NK-92 treated with Interleukin-12 subunit alpha and Interleukin-12 subunit beta, amount 100 ng/mL, for 24 hours (cell line): ENCODE measurements around the gene ZNF609.

Source experiments
- DNase-seq: peaks from one replicate; lab custom pipeline; 2025; lab: John Stamatoyannopoulos, UW

Gene ZNF609

DNA sequence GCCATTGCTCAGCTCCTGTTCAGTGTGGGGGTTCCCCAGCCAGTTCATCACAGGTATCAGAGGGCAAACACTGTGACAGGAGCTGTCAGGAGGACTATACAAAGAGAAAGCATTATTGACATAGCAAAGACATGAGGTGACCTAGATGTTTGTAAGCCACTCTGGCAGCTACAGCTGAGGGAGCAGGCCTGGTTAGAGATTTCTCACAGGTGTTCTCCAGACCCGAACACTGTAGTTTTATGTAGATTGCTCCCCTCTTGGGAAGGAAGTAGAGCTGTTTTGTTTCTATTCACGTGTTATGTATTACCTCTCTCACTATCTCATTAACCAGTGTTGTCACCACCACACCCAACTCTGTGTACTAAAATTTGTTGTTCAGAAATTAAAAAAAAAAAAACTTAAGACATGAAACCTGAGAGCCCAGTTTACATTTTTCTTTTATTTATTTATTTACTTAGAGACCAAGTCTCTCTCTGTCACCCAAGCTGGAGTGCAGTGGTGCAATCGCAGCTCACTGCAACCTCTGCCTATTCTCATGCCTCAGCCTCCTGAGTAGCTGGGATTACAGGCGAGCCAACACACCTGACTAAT is 191.3 kb downstream of the ZNF609 start:
- DNase-seq = no peak

DNA sequence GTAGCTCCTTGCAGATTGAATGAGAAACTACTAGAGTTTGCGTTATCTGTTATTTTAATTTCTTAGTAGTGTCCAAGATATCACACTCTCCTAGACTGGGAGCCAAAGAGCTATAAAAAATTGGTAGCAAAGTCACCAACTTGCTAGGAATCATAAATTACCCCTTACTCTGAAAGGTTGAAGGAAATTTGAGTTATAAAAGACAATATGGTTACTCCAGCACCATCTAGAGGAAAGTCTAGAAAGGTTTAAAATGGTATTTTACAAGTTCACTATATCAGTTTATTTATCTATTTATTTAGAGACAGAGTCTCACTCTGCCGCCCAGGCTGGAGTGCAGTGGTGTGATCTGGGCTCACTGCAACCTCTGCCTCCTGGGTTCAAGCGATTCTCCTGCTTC is 193.4 kb downstream of the ZNF609 start:
- DNase-seq = no peak

DNA sequence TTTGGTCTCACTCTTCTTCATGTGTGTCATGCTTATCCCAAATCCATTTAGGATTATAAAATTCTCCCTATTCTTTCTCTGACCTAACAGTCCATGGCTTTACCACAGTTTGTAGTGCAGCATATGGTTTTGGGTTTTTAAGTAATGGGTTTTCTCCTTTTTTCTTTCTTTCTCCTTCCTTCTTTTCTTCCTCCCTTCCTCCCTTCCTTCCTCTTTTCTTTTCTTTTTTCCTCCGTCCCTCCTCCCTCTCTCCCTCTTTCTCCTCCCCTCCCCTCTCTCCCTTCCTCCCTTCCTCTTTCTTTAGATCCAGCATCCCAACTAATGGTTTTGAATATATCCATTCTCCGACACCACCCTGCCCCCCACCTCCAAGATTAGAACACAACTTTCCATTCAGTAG is 196.1 kb downstream of the ZNF609 start:
- DNase-seq = no peak

DNA sequence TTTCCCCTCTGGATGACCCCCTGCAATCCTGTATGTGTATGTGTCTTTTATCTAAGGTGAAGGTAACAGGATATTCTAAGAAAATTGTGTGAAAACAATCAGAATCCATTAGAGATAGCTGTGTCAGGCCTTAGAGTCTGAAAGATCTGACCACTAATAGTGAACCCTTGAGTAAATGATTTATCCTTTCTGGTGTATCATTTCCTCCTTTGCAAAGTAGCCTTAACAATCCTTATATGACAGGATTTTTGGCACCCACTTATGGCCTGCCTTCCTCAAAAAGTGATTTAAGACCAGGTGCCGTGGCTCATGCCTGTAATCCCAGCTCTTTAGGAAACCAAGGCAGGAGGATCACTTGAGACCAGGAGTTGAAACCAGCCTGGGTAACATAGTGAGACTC is 204.8 kb downstream of the ZNF609 start:
- no peak for DNase-seq

DNA sequence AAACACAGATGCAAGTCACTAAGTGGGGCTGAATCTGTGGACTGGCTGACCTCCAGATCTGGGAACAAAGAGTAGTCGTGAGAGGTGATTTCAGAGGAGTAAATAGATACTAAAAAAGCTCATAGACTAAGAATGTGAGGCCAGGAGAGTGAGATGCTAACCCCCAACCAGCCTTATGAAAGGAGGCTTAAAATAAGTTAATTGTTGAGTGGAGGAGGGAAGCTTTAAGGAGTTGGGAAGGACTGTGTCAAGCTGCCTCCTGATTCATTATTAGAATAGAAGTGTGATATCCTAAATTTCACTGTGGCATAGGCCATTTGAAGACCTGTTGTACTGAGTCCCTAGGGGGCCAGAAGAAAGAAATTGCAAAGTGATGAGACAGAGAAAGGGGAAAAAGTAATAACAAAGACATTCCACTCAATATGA is 207.4 kb downstream of the ZNF609 start:
- DNase-seq = no peak

DNA sequence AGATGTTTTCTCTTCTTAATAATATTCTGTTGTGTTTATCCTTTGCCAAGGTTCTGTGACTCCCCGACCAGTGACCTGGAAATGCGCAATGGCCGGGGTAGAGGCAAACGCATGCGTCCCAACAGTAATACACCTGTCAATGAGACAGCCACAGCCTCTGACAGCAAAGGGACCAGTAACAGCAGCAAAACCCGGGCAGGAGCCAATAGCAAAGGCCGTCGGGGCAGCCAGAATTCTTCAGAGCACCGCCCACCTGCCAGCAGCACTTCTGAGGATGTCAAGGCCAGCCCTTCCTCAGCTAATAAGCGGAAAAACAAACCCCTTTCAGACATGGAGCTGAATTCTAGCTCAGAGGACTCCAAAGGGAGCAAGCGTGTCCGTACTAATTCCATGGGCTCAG is 213.5 kb downstream of the ZNF609 start:
- DNase-seq = no peak

DNA sequence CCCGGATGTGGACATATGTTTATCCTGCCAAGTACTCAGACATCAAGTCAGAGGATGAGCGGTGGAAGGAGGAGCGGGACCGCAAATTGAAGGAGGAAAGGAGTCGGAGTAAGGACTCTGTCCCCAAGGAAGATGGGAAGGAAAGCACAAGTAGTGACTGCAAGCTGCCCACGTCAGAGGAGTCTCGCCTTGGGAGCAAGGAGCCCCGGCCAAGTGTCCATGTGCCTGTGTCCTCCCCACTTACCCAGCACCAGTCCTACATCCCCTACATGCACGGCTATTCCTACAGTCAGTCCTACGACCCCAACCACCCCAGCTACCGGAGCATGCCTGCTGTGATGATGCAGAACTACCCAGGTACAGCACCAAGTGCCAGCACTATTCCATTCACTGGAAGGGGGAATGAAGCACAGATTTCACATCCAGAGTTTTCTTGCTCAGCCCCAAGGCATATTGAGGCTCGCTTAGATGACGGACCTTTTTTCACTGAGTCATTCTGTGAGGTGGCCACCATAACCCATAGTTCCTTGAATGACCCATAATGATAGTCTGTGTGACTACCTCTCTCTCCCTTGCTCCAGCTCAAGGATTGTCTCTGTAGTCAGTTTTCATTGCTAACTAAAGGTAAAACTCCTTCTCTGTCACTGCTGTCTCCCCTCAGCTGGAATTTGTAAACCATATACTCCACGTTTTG is 217.9 kb downstream of the ZNF609 start:
- DNase-seq = no peak

DNA sequence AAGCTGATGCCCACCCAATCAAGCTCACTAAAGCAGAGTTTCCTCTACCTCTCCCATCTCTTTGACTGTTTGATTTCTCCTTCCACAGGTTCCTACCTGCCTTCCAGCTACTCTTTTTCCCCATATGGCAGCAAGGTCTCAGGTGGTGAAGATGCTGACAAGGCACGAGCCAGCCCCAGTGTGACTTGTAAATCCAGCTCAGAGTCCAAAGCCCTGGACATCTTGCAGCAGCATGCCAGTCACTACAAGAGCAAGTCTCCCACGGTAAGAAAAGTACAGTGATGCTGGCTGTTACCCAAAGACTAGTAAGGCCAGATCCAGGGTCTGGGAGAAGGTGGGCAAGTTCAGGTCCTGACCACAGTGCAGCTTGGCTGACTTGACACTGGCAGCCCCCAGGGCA is 219.7 kb downstream of the ZNF609 start:
- no peak for DNase-seq

DNA sequence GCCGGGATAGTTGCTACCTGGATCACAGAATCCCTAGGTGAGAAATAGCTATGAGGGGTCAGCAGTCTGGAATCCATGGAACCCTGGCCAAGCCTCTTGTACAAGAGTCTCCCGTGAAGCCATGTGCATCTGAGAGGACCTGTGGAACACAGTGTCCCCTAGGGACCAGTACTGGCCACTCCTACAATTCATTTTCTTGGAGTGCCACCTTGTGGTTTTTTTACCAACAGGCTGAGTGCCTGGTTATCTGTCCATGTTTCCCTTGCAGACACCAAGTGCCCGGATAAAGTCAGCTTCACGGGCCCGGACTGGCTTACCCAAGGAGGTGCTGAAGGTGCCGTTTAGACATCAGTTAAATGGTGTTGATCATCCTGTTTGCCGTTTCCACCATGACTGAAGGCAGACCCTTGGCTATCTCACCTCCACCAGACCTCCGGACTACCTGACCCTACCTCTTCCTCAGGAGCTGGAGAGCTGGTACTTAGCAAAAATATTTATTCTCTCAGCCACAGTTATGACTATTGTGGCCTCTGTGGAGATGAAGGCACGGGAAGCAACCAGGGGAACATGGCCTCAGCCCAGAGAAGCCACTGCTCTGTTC is 221.1 kb downstream of the ZNF609 start:
- no peak for DNase-seq

DNA sequence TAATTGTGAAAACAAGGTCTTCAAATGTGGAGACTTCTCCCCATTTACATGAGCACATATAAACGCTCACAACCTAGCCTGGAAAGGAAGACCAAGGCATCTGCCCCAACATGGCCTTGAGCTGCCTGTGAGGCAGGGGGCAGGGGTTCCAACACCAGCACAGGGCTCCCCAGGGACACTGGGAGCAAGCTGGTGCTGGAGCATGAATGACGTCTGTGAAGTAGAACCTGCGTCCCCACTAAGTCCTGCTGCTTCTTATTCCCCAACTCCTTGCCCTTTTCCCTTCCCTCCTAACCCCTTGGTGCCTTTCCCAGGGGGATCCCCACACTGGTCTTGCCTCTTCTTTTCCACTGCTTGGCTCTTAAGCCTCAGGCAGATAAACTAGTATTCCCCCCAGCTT is 221.9 kb downstream of the ZNF609 start:
- no peak for DNase-seq

DNA sequence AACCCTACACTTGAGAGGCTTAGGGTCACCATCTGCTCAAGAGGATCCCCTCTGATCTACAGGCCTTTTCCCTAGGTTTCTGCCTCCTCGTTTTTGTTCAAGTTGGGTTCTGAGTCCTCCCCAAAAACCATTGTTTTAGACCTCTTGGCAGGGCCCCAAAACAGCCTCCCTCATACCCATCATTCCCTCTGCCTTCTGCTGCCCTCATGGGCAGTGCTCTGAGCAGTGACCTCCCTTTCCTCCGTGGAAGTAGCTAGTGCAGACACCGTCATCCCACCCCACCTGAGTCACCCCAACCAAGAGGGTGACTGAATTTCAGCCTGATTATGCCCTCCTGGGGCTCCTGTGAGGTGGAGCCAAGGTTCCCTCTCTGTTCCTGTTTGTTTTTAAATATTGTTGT is 223.0 kb downstream of the ZNF609 start:
- DNase-seq = no peak

DNA sequence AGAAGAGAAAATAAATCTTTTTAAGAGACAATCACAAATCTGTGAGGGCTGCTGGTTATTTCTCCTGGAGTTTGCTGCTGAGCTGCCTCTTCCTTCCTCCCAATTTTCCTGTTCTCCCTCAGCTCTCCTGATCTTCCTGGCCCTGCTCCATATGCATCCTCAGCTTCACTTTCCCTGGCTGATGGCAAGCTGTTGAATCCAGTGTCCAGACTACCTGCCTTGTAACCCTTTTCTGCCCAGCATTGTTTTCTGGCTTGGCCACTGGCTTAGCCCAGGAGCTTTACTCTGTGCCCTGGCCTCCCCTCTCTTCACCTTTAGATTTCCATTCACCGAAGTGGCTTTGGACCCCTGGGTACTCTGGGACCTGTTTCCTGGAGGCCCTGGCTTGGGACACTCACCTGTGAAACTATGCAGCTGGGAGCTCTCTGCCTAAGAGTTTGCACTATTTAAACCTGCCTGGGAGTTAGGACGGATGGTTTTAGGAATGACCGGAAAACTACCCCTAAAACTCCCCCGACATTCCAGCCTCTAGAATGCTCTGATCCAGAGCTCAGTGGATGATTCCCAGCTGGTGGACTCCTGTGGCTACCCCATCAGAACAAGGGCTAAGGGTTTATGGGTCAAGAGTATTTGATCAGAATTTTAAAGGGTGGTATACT is 225.0 kb downstream of the ZNF609 start:
- DNase-seq = no peak

DNA sequence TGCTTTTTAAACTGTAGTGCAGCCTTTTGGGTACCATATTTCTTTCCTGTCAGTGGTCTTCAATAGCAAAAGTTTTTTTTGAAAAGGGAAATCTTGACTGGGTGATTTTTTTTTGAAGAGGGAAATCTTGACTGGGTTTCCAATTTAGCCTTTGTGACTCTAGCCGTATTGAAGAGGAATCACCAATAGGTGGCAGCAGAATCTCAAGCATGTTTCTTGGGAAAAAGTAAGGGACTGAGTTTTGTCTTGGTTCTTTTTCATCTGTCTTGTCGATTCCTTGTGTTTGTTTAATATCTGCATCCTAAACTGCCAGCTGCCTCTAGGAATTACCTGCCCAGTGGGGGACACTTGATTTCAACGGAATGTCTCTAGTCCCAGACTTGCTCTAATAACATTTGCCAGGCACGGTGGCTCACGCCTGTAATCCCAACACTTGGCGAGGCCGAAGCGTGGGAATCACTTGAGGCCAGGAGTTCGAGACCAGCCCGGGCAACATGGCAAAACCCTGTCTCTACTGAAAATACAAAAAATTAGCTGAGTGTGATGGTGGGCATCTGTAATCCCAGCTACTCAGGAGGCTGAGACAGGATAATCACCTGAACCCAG is 225.9 kb downstream of the ZNF609 start:
- no peak for DNase-seq

DNA sequence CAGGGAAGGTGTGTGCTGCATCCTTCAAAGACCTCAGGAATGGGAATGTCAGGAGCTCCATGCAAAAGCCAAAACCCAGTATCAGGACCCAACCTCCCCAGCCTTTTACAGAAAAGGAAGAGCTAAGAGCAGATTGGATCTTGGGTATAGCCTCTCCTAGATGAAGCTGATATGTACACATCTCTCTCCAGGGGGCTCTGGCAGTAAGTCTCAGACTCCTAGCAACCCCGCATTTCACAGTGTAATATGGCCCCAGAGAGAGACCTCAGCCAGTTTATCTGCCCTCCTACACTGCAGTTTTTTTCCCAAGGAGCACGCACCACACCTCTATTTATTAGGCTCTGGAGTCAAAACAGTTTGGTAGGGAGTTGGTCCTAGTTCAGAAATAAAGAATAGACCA is 226.8 kb downstream of the ZNF609 start:
- DNase-seq = no peak

DNA sequence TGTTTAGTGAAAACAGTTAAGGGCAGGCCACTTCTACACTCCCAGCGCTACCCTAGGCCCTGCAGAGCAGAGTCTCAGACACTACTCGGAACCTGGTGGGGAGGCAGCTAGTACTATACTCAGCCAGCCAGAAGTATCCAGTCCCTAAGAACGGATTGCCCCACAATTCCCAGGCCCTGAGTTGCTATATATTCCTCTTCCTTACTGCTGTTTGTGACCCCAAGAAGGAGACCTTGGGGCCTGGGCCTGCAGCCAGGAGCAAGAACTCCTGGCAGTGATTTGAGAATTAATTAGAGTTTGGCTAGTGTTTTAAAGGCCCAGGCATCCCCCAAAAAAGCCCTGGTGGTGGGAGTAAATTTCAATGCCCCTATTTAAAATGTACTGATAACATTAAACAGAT is 227.3 kb downstream of the ZNF609 start:
- DNase-seq = no peak

DNA sequence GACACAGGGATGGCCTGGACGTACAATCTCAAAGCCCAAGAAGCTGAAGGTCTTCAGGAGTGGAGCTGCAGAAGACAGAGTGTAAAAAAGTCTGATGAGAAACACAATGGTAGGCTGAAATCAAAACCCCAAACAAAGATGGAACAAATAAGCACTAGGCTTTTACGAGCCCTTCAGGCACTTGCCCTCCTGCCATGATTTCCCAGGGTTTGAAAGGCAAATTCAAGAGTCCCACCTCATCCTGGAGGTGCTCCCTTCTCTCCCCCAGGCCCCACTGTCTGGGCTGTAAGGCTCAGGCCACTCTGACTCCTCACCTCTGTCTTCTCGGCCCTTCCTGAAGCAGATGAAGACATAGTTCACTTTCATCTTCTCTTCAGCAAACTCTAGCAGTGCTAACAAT is 228.4 kb downstream of the ZNF609 start:
- DNase-seq = no peak

DNA sequence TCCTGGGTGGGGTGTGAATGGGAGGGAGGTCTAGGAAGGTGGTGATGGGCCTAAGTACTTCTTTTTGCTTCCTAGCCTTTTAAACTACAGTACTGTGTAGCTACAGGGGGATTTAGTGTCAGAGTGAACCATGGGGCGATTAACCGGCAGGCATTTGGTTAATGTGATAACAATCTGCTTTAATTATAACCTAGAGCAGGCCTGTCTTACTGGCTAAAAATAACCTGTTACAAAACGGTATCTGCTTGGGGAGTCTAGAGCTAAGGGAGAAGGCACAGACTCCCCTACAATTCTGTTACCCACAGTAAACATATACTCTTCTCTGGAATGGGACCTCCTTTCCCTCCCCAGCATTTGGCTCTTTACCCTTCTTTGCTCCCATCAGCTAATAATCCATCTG is 229.6 kb downstream of the ZNF609 start:
- no peak for DNase-seq

DNA sequence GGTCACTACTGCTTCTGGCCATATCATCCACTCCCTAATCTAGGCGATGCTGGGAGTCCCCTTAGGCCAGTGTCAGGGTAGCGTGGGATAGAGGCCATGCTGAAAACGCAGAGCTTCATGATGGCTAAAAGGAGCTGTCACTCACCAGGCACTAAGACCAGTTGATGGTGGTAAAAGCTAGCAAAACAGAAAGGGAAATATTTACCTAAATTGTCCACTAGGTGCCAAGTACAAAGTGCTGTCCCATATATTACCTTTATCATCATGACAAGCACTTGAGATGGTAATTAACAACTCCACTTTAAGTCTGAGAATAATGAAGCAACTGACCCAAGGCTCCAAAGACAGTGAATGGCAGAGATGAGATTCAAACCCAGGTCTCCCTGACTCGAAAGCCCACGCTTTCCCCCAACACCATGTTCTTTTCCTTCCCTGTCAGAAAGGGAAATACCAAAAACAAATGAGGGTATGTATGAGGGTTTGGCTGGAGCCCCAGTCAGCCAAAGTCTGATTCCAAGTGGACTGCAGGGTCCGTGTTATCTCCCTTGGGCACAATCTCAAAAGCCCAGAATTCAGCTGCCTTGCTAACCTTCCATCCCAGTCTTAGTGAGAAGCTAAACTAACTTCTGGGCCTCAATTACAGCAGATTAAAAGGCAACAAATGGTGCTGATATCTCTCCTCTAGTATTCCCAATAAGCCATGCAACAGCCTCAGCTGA is 230.4 kb downstream of the ZNF609 start:
- no peak for DNase-seq

DNA sequence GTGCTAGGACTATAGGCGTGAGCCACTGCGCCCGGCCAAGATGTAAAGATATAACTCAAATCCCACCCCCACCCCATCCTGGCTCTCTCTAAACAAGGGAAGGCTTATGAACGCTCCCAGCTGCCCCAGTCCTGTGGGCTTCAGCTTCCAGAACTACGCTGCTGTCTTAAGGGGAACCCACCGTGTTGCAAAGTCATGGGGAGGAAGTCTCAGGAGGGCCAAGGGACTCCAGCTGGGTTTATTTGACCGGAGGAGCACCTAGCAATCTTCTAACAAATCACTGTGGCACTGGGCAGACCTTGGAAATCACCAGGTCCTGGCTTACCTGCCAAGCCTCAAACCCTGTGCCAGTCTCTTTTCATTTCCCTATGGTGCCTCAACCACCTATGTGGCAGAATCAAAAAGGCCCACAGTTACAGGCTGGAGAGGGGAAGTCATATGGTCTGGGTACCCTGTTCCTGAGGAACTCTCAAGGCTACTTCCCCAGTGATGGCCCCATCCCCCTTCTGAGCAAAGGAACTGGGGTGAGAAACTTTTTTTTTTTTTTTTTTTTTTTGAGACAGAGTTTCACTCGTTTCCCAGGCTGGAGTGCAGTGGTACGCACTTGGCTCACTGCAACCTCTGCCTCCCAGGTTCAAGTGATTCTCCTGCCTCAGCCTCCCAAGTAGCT is 231.7 kb downstream of the ZNF609 start:
- no peak for DNase-seq

DNA sequence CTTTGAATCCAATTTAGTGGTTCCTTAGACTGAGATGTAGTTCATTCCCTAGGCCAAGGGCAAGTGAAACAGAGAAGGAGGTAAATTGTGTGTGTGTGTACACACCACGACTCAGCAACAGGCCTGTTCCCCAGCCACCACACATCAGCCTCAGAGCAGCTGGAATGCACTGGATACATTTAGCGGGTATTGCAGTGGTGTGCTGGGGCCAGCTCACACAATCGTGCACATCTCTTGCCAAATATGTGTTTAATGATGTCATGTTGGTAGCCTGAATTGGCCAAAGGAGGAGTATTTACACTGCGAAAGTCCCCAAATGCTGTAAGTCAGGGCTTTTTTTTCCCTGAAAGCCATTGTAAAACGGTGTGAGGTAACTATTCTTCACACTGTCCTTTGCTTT is 232.8 kb downstream of the ZNF609 start:
- DNase-seq = no peak

DNA sequence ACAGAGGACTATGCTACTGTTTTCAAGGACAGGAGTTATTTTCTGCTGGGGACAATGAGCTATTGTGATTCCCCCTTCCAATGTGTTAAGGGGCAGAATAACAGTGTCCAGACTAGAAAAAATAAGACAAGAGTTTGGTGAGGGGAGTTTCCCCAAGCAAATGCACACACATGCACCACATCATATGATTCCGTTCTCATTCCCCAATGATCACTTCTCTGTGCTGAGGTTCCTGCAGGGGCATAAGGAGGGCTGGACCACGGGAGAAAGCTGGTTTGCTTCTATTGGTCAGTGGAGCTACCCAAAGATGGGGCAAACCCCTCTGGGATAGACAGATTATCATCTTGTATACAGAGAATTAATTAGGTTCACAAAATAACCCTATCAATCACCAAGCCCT is 234.4 kb downstream of the ZNF609 start:
- no peak for DNase-seq

DNA sequence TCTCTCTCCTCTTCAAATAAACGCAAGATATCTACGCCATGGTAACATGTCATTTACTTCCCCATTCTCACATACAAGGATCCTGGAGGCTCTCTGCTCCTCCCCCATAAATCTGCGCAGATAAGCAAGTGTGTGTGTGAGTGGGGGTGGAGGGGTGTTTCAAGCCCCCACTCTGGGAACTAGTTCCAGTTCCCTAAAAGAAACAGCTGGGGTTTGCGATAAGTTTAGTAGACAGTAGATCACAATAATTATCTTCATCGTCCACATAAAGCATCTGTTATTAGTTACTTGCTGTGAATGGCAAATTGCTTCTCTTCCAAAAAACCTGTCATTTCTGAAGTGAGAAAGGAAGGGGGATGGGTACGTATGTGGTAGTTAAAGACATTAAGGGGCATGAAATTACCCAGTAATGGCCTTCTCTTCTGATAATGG is 235.2 kb downstream of the ZNF609 start:
- no peak for DNase-seq
